Upper lobe of left lung (tissue), 6 donors: Measurements from ENCODE around the gene GRIN2A. TPM values are rescaled to one million over a fixed set of nuclear protein-coding genes. Genes with fewer than 3 reads are reported as not detected.

Experiments used
- ATAC-seq, 2 donors: fragments of 200-7000 bp; cut with Tn5 transposase; one replicate each; pipeline ENCODE4 v1.9.1; 2022; ENCODE audit warnings: mild to moderate bottlenecking in 2 of 2, moderate library complexity in 2 of 2; ENCODE audit not compliant: low FRiP score in 2 of 2
- DNase-seq, 2 donors: peaks; one replicate each; pipeline ENCODE4 v3.0.0-alpha.2; 2019 to 2020
- H3K27ac ChIP-seq, 4 donors: fragments of 200-600 bp; sonication (generic); one replicate each; pipeline ENCODE4 v1.5.1; 2016 to 2019
- H3K27me3 ChIP-seq, 4 donors: fragments of 200-600 bp; sonication (generic); one replicate each; pipeline ENCODE4 v1.5.1; 2017 to 2019
- H3K36me3 ChIP-seq, 4 donors: fragments of 200-600 bp; sonication (generic); one replicate each; pipeline ENCODE4 v1.5.1; 2016 to 2019
- H3K4me1 ChIP-seq, 4 donors: fragments of 200-600 bp; sonication (generic); one replicate each; pipeline ENCODE4 v1.5.1; 2018 to 2019
- H3K4me3 ChIP-seq, 4 donors: fragments of 200-600 bp; sonication (generic); one replicate each; pipeline ENCODE4 v1.5.1; 2017 to 2019; ENCODE audit warnings: mild to moderate bottlenecking in 2 of 4, moderate library complexity in 1 of 4
- H3K9me3 ChIP-seq, 4 donors: fragments of 200-600 bp; sonication (generic); one replicate each; pipeline ENCODE4 v1.5.1; 2018 to 2019
- EP300 ChIP-seq, 4 donors: sonication (generic); formaldehyde crosslinking; IDR thresholded peaks; one replicate each; pipeline ENCODE4 v1.5.1; 2017; ENCODE audit warnings: antibody characterized with exemption in 4 of 4, control low read depth in 2 of 4
- POLR2A ChIP-seq, 4 donors: fragments of 450-650 bp; IDR thresholded peaks; one replicate each; pipeline ENCODE4 v1.5.1; 2016 to 2017; ENCODE audit warnings: antibody characterized with exemption in 4 of 4, mild to moderate bottlenecking in 2 of 4
- POLR2AphosphoS5 ChIP-seq, 2 donors: sonication (generic); formaldehyde crosslinking; IDR thresholded peaks; one replicate each; pipeline ENCODE4 v1.5.1; 2017; ENCODE audit warnings: antibody characterized with exemption in 2 of 2
- WGBS, 2 donors: methylation state at CpG; one replicate each; pipeline ENCODE4 v1.1.5; 2017 to 2018; 5-methylcytosine and 5-hydroxymethylcytosine counted together
- total RNA-seq, 6 donors: library from RNA; depleted of rRNA in 4 of 6; stranded (reverse); fragments of >200 nt in 4 of 6; gene quantifications; one replicate each; pipeline versions ENCODE4 v1.1.0 to v1.2.1, GENCODE V29; 2016 to 2021
- TF ChIP-seq, protein P1 (sequence below), 6 experiments: fragments of 450-650 bp in 4 of 6; fragments of 200-600 bp in 2 of 6; sonication (generic) in 2 of 6; IDR thresholded peaks; one replicate each; pipeline ENCODE4 v1.5.1; 2016 to 2019; ENCODE audit warnings: antibody characterized with exemption in 6 of 6
- donor health status: DM: no; HTN: no; CAD: no; lungs with moderate emphysema.
- donor health status: DM: no; HTN: yes; CAD: no; lungs with severe emphysema.

The GRIN2A gene
- total RNA-seq, 6 donors from 2014 or later: 0.11 to 0.57 (median 0.30) TPM; not detected in 3

DNA sequence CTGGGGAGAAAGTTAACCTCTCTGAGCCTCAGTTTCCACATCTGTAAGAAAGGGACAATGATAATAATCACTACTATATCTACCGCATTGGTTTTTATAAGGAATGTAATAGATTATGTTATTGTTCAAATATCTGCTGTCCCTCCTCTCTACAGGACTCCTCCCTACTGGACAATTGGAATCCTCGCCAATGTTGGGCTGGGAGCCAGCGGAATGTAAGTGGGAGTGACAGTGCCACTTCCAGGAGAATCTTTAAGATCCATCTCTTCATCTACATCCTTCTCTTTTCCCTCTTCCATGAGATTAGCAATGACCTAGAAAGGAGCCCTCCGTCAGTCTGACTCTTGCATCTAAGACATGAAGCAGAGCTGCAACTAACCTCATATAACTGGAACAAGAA is 95.1 kb downstream of the GRIN2A start:
- Histone ChIP-seq H3K36me3 (no peaks in the 10 kb centered on the region), H3K9me3 (no peaks in the 10 kb centered on the region), H3K27me3 (no peaks in the 10 kb centered on the region), H3K4me1 (no peaks in the 10 kb centered on the region), H3K27ac (no peak overlapping the region), H3K4me3 (no peak overlapping the region)
- ATAC-seq (no peak), DNase-seq (no peak)
- 81 to 83% methylated on average over 4 of the region's 4 CpGs for WGBS, 2 donors
- TF ChIP-seq EP300 (IDR thresholded peaks at IDR 0.05) (no peak), POLR2A (IDR thresholded peaks at IDR 0.05) (no peak), POLR2AphosphoS5 (IDR thresholded peaks at IDR 0.05) (no peak)
- TF ChIP-seq, protein P1, sequence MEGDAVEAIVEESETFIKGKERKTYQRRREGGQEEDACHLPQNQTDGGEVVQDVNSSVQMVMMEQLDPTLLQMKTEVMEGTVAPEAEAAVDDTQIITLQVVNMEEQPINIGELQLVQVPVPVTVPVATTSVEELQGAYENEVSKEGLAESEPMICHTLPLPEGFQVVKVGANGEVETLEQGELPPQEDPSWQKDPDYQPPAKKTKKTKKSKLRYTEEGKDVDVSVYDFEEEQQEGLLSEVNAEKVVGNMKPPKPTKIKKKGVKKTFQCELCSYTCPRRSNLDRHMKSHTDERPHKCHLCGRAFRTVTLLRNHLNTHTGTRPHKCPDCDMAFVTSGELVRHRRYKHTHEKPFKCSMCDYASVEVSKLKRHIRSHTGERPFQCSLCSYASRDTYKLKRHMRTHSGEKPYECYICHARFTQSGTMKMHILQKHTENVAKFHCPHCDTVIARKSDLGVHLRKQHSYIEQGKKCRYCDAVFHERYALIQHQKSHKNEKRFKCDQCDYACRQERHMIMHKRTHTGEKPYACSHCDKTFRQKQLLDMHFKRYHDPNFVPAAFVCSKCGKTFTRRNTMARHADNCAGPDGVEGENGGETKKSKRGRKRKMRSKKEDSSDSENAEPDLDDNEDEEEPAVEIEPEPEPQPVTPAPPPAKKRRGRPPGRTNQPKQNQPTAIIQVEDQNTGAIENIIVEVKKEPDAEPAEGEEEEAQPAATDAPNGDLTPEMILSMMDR (IDR thresholded peaks at IDR 0.05): no peak

DNA sequence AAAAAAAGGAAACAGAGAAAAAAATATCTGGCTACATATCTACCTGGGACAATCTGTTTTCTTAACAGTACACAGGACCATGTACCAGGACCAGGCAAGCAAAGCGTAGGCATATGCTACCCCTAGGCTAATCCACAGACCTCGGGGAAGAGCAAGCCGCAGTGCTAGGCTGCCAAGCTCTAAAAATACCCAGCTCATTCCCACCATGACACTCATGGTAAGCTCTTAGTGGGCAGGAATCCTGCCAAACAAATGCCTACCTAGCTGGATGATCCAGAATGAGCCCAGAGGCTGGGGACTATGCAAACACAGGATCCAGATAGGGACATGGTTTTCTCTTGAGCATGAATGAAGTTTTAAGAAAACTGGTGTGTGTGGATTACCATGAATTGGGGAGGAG is 95.6 kb downstream of the GRIN2A start:
- Histone ChIP-seq H3K27me3 (no peaks in the 10 kb centered on the region), H3K9me3 (no peaks in the 10 kb centered on the region), H3K4me1 (no peaks in the 10 kb centered on the region), H3K36me3 (no peaks in the 10 kb centered on the region), H3K27ac (no peak overlapping the region), H3K4me3 (no peak overlapping the region)
- DNase-seq (no peak), ATAC-seq (no peak)
- 57 to 86% methylated on average over 2 to 3 of the region's 3 CpGs for WGBS, 2 donors
- no peak for TF ChIP-seq EP300 (IDR thresholded peaks at IDR 0.05)
- no peak for TF ChIP-seq POLR2A (IDR thresholded peaks at IDR 0.05)
- TF ChIP-seq, protein P1 (IDR thresholded peaks at IDR 0.05): no peak
- no peak for TF ChIP-seq POLR2AphosphoS5 (IDR thresholded peaks at IDR 0.05)

DNA sequence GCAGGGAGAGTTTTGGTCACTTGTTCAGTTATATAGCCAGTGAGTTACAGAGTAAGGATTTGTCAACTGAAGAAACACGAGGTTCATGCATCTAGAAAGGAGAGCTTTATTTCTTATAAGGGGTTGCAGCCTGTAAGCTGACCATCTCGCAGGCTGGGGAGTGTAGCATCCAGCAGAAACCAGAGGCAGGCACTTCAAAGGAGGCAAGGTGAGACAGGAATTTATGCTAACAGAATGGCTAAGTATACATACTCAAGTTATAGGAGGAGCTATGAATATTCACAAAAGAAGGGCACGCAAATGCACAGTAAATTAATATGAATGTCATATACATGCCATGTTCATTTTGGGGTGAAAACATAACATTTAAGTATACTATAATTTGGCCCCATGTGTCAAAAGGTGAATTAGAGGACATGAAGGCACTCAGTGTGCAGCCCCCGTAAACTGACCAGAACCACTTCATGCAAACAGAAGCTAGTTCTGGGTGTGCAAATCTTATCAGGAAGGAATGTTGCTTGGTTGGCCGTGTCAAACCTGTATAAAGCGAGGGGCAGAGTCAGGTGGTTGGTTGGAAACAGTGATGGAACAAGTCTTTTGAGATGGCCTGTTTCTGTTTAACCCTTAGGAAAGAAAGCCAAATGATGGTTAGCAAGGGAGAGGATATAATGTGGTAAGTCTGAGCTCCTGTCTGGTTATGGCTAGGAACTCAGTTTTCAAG is 97.0 kb downstream of the GRIN2A start:
- no peak for ATAC-seq
- Histone ChIP-seq H3K36me3 (no peaks in the 10 kb centered on the region), H3K4me3 (no peak overlapping the region), H3K27me3 (no peaks in the 10 kb centered on the region), H3K27ac (no peak overlapping the region), H3K4me1 (peaks cover under 1 to 8% (median 3%) of the 10 kb centered on the region in 4 donors), H3K9me3 (no peaks in the 10 kb centered on the region)
- TF ChIP-seq, protein P1 (IDR thresholded peaks at IDR 0.05): no peak
- no peak for TF ChIP-seq EP300 (IDR thresholded peaks at IDR 0.05)
- TF ChIP-seq POLR2AphosphoS5 (IDR thresholded peaks at IDR 0.05): no peak
- TF ChIP-seq POLR2A (IDR thresholded peaks at IDR 0.05): no peak
- WGBS, 2 donors: 72 to 77% methylated on average over 6 of the region's 6 CpGs
- no peak for DNase-seq

DNA sequence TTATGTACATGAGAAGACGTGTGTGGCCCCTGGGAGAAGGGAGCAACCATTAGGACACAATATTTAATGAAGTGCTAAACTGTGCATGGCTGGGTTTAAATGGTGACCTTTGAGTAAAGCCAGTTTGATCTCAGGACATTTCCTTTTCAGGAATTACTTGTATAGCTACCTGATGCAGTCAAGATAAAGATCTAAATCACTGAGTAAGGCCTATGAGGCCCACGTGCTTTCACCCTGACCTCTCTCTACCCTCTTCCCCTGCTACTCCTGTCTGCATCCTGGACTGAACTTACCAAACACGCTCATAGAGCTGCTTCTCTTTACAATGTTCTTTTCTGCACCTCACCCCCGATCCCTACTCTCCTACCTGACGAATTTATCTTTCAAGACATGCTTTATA is 98.9 kb downstream of the GRIN2A start:
- no peaks in the 10 kb centered on the region for H3K27me3 ChIP-seq
- DNase-seq (no peak), ATAC-seq (no peak)
- H3K27ac ChIP-seq: no peak overlapping the region
- peaks cover 3 to 9% (median 4%) of the 10 kb centered on the region in 4 donors for H3K4me1 ChIP-seq
- WGBS, 2 donors: 47 to 75% methylated on average over 4 of the region's 5 CpGs
- no peaks in the 10 kb centered on the region for H3K9me3 ChIP-seq
- H3K4me3 ChIP-seq: no peak overlapping the region
- no peaks in the 10 kb centered on the region for H3K36me3 ChIP-seq
- TF ChIP-seq POLR2A (IDR thresholded peaks at IDR 0.05) (no peak), POLR2AphosphoS5 (IDR thresholded peaks at IDR 0.05) (no peak), EP300 (IDR thresholded peaks at IDR 0.05) (no peak)
- TF ChIP-seq, protein P1 (IDR thresholded peaks at IDR 0.05): no peak
